ENCODE measurements around the gene ACER3.

ACER3 gene

DNA sequence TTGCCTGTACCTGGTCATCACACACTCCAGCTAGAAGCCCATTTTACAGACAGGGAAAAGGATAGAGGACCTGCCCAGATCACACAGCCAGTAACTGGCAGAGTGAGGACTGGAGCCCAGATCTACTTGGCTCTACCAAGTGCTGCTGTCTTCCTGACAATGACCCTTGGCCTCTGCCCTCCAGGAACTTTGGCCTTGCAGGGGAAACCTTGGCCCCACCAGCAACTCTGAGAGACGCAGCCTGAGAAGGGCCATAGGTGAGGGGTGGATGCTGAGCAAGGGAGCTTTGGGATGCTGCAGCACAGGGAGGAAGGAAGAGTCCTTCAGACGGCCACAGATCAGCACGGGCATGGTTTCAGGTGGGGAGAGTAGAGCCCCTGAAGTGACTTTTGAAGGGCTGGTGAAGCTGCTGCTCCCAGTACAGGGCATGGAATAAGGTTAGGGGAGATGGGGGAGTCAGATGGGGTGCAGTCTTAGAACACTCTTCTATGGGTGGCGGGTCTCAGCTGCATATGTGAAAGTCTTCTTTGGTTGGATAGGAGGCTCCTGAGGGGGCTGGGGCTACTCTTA lies 204.0 kb downstream of the ACER3 start:
- no peak for DNase-seq

DNA sequence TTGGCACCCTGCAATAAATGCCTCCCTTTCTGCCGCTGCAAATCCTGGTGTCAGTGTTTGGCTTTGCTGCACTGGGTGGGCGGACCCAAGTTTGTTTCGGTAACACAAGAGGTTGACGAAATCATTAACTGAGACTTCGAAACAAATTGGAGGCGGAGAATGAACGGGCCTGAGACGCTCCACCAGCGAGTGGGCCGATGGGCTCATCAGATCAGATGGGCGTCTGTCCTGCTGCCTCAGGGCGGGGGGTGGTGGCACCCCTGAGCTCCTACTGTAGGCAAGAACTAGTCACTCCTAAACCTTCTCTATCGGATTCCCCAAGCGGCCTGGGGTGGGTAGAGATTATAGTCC lies 205.1 kb downstream of the ACER3 start:
- DNase-seq = no peak

DNA sequence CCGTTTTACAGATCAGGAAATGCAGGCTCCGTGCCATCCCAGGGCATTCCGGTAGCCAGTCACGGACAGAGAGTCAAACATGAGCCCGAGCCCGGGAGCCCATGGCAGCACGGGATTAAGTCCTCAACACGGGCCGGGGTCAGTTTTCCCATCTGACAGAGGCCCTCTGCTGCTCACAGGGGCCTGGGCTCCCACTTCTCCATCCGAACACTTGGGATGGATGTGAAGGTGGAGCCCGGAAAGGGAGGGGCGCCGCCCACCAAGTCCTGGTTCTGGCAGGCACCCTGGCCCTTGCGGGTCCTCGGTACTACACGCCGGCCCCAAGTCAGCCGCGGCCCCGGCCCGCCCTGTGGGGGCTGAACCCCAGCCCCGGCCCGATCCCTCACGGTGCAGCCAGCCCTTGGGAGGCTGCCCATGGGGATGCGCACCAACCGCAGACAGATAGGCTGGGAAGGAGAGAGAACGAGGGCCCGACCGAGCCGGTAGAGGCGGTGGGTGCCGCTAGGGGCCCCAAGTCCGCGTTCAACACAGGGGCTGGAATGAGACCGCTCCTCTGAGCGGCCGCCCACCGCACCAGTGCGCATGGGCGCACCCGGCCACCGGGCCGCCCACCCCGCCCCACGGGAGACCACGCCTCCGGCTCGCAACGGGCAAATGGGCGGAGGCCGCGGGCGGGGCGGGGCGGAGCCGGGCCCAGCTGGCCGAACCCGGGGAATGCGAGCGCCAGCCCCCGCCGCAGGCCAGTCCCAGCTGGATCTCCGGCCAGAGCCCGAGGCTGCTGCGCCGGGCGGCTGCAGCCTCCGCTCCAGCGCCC lies 205.7 kb downstream of the ACER3 start, which contains the start of gene CAPN5:
TSS of gene CAPN5 (plus strand) at position 743 of the 814 bp plus-strand sequence. CDS start 17,916 bp downstream, outside the sequence.
- DNase-seq = peak; percentile 47

DNA sequence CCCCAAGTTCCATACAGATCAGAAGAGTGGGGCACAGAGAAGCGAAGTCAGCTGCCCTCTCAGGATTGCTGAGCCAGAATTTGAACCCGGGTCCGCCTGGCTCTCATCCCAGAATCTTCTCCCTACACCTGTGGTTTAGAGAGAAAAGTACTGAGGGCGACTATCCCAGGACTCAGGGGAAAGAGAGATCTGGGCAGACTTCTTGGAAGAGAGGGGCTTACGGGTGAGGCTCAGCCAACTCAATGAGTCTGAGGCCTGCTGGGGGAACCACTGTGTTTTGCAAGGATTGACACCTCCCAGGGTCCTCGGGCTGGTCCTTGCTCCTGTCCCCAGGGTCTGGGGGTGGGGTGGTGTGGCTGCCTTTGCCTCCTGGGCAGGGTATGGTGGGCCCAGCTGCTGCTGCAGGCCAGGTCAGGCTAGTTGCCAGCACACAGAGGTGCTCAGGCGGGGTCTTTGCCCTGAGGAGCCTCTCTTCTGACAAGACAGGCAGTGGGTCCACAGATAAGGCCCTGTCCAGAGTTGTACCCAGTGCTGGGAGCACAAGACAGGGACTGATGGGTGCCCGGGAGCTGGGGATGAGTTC lies 207.2 kb downstream of the ACER3 start:
- DNase-seq = no peak

DNA sequence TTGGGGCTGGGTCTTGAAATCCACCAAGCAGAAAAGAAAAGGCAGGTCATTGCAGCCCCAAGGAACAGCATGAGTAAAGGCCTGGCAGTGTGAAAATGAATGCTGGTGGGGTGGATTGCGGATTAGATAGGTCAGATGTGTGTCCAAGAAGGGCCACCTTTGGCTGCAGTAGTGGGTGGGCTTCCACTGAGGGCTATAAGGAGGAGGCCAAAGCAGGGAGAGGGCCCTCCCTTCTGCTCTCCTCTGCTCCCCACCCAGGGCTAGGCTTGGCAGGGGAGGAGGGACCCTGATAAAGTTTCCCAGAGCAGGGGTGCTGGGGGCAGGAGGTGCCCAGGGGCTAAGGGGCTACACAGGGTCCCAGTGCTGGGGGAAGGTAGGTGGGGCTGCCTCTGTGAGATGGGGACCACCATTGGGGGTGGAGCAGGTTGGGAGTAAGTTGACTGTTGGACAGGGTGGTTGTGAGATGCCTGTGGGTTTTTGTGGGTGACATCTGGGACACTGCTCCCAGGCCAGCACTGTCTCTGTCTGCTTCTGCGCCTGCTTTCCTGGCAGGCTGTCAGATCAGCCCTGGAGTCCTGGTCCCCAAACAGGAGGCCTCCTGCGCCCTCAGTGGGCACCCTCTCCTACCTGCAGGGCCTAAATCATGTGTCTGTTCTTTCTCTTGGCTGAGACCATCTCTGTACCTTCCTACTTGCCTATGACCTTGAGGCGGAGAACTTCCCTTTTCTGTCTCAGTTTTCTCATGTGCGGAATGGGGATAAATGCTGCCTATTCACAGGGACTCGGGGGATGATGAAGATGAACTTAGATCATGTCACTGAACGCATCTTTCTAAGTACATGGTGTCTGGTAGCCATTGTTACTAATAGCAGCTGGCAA lies 208.0 kb downstream of the ACER3 start:
- DNase-seq = no peak

DNA sequence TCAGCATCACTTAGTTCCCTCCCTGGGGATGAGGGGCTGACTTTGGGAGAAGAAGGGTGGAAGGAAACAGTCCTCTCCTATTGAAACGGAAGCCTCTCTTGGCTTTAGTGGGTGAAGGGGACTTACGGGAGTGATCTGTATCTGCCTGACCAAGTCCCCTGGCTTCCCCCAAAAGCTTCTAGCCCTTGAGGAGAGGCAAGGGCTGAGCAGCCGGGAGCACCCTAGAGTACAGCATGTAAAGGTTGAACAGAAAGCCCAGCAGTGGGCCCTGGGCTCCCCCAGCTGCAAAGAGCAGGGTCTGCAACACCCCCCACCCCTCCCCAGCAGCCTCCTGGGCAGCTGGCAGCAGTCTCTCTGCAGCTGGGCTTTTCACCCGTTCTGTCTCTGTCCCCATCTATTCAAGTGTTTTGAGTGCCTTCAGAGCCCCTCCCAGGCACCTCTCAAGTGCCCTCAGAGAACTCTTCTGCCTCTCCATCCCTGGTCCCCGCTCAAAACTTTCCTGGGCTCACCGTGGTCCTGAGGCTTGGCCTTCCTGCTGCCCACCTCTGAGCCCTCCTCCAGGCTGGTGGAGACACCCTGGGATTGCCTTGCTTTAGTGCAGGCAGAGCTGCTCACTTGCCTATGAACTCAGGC lies 208.7 kb downstream of the ACER3 start:
- peak; percentile 41 for DNase-seq

DNA sequence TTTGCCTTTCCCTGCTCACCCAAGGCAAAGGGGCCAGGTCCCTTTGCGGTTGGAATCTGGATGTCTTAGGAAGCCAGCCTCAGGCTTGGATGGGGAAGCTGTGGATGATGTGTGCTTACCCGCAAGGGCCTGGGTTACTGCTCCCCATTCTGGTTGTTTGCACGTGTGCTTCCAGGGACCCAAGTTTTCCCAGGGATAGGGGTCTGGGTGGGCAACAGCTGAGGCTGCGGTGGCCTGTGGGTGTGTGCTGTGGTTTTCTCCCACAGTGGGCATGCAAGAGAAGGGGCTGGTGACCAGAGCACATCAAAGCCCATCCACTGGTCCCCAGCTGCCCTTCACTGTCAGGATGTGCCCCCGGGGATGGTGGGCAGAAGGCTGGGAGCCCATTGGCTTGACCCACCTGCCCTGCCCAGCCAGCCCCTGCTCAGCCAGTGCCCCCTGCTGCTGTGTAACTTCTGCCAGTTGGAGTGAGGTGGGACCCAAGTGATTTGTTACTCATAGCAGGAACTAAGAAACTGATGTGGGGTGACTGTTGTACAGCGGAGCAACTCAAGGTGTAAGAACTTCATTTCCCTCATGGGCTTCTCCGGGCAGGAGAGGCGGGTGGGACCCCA lies 209.4 kb downstream of the ACER3 start:
- no peak for DNase-seq

DNA sequence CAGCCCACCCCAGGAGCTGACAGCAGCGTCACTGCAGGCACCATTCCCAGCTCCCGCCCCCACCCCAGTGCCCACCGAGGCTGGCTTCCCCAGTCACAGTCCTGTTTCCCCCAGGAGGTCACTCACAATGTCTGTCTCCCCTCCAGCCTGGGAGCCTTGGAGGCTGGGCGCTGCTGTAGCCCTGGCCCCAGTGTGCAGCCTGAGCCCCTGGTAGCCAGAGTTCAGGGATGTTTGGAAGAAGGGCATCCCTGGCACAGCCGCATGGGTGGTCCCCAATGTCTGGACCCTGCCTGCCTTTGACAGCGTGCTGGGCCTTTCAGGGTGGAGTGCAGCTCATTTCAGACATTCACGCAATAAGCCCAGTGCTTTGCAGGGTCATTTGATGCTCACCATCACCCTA lies 210.4 kb downstream of the ACER3 start:
- no peak for DNase-seq

DNA sequence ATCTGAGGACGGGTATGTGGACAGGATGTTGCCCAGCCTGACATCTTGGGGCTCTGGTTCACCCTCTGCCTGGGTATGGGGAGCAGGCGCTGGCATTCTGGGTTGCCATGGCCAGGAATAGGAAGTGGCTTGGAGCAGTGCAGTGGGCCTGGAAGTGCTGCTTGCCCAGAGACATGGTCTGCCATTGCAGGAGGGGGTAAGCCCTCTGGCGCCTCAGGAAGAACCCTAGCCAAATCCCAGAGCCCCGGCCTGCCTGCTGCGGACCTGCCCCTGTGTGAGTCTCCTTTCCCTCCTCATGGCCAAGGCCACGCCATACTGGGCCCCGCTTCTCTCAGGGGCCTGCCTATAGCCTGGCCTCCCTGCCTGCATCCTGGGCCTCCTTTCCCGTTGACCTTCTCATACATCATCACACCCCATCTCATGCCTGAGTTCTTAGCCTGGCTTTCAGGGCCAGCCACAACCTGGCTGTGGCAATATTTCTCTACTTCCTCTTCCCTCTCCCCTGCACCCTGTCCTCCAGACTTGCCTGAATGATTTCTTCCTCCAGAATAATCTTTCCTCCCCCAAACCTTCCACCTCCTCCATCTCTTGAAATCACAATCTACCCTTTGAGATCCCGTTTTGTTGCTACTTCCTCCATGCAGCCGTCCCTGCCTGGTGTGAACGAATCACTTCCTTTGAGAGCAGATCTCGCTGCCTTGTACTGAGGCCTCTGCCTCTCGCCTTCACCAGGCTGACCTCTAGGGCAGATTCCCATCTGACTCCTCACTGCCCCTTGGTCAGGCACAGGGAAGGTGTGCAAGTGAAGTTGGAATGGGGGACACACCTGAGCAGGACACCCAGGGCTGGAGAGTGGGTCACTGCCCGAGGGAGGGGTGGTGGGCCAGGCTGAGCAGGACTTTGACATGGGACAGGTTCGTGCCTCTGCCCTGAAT lies 211.2 kb downstream of the ACER3 start:
- no peak for DNase-seq

DNA sequence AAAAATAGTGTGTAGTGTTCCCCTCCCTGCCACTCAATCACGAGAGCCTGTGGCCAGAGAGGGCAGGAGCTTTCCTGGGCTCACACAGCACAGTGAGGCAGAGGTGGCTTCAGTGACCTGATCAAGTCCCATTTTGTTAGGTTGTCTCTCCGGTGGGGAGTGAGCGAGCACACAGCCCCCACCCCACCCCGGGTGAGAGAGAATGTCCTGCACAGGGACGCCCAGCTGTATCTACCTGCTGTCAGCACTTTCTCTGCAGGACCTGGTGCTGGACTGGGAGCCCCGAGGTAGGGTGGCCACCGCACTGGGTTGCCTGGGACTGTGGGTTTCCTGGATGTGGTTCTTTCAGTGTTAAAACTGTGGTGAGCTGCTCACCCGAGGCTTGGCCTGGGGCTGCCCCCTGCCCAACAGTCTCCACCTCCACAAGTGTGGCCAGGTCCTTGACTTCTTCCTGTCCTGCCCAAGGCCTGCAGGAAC lies 212.2 kb downstream of the ACER3 start:
- DNase-seq = no peak

DNA sequence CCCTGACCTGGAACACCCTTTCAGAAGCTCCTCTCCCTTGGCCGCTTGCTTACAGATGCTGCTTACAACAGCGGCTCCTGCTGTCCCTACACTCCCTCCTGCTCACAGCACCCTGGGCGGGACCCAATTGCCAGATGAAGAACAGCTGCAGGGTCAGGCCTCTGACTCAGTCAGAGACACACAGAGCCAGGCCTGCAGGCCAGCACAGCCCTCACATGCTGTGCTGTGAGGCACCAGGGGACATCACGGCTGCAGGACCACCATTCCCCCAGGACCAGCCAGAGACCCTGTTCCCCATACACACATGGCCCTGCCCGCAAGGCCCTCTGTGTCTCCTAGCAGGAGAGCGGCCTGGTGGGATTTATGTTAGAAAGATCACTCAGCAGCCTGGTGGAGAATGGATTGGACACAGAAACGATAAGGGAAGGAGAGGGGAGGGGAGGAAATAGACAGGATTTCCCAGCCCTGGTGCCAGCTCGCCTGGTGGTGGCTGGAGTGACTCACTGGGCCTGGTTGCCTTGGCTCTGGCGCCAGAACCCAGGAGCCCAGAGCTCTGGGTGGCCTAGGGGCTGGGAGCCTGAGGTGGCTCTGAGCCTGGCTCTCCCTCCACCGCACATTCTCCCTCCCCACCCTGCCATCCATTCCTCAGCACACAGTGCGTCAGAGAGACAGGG lies 212.7 kb downstream of the ACER3 start:
- DNase-seq = no peak

DNA sequence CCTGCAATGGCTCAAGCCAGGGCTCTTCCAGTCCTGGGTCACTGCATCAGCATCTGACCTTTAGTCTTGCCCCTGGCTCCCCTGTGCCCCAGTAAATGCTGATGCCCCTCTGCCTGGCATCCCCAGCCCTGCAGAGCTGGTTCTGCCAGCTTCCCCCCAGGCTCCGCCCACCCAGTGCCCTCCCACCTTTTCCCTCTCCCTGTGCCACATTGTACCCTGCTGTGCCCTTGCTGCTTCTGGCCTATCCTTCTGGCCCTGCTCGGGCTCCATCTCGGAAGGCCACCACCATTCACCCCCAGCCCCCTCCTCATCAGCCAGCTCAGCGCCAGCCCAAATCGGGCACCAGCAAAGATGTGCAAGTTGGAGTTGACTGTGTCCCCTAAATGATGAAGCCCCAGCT lies 213.5 kb downstream of the ACER3 start:
- DNase-seq = no peak

DNA sequence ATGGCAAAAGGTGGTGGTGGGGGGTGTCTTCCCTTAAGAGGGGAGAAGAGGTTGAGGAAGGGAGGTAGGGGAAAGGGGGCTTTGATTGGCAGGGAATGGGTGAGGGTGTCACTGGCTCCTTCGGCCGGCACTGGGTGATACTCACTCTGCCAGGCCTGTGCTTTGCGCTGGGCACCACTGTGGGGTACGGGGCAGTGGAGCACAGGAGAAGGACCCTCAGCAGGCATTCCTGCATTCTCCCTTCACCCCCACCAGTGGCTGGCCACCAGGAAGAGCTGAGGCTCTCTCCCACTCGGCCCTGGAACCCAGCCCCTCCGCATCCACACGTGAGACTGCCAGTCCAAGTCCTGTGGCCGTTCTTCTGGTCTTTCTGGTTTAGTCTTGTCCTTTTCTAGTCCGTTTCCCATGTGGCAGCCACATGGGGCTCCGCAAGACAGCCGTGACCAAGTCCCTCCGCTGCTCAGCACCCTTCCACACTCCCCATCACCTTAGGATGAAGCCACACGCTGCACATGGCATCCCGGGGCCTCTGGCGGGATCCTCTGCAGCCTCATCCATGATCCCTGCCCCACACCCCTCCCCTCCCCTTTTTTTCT lies 214.0 kb downstream of the ACER3 start:
- DNase-seq = no peak

DNA sequence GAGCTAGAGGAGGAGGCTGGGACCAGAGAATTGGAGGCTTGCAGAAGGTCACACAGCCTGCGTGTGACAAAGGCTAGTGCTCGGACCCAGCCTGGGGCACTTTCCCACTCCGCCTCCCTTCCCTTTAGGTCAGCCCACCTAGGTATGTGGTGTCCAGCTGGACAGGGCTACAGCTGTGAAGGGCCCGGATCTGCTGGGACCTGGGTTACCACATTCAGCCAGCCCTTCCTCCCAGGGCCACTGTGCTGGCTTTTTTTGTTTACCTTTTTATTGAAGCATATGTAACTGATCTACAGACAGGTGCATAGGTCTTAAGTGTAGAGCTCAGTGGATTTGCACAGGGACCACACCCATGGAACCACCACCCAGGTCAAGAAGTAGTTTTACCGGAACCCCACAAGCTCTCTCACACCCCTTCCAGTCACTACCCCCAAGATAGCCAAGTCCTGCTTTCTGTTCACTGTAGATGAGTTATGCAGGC lies 214.7 kb downstream of the ACER3 start:
- DNase-seq = no peak

Measured in NCI-H524 treated with DMSO at 0.1 percent for 48 hours (cell line).